HG03280 (cell line): ENCODE measurements around the gene M6PR.

ENCODE experiments used
- ATAC-seq: cut with Tn5 transposase; IDR thresholded peaks from one replicate; pipeline ENCODE4 v1.9.1; 2021; ENCODE audit warnings: mild to moderate bottlenecking, moderate library complexity; ENCODE audit not compliant: unreplicated experiment

Gene M6PR

DNA sequence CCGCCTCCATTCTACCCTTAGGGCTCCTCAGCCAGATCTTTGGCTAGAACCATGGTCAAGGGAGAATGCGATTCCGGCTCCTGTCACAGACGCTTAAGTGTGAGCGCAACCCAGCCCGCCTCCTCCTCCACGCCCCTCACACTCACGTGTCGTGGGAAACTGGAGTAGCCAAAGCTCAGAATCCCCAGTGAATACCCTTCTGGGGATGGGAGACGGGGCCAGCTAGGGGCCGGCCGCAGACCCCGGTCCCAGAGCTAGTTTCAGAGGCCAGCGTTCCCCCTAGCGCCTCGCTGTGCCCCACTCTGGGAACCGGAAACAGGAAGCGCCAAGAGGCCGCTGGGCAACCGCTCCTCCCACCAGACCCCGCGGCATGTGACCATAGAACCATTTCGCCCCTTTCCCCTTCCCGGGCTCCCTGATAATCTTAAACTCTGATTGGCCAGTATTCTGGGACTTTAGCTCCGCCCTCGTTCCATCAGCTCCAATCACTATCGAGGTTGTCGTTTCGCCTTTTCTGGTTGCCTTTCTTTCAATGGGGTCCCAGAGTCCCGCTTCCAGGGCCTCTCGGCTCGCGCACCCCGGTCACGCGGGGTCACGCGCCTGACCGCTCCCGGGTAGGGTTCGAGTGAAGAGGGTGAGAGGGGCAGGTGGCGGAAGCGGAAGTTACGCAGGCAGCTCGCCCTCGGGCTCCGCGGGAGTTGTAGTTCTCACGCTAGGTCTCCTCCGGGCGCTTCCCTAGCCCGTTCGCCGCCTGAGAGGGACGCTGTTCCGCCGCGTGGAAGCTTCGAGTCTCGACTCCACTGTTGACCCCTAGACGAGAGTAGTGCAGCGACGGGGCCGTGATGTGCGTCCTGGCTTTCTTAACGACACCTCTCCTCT, at the start of gene M6PR:
M6PR (minus strand) TSS at position 304 of the 879 bp plus-strand sequence. CDS start 3,241 bp downstream, outside the sequence.
- ATAC-seq = peak; percentile 85

DNA sequence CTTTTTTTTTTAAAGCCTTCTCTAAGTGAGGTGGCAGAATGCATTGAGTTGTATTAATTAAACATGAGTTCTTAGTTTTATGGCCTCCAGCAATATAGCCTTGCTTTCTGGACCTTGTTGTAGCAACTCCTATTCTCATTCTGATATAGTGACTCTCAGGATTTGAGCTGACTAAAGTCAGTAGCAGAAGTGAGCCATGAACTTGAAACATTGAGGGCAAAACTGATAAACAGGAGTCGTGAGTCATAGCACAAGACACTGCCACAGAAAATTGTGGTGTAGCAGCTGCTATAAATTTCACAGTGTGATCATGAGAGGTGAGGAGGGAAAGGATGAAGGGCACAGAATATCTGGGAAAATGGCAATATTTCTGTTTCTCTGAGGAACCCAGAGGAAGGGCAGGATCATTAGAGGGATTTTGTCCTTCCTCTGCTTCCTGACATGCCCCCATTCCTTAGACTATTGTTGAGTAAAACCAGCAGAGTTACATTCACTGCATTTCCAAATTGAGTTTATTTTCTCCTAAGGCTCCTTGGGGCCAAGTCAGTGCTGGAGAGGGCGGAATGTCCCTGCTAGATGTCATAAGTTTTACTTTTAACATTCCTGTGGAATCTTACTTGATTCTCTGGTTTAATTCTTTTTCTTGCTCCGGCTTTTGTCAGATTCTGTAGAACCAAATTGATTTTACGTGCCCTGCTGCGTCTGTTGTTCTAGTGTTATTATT, 47.4 kb upstream of the M6PR start:
- peak; percentile 94 for ATAC-seq

DNA sequence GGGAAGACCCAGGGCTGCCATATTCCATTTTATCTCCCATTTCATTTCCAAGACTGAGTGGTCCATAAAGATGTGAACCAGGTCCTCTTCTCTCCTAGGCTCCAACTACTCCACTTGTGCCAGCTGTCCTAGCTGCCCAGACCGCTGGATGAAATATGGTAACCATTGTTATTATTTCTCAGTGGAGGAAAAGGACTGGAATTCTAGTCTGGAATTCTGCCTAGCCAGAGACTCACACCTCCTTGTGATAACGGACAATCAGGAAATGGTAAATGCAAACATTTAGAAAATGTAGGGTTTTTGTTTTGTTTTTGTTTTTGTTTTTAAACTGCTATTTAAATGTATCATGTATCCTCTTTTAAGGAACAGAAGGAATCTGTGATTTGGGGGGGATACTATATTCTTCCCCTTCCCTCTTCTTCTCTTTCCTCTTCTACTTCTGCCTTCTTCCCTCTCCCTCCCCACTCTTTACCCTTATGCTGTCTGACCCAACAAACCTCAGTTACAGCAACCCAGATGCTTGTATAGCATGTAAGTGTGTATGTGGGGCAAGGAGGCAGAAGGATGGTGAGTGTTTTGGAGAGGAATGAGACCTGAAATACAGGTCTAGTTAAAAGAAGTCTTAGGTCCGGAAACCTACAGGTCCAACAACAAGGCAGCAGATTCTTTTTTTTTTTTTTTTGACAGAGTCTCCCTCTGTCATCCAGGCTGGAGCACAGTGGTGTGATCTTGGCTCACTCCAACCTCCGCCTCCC, 45.8 kb upstream of the M6PR start:
- ATAC-seq = no peak

DNA sequence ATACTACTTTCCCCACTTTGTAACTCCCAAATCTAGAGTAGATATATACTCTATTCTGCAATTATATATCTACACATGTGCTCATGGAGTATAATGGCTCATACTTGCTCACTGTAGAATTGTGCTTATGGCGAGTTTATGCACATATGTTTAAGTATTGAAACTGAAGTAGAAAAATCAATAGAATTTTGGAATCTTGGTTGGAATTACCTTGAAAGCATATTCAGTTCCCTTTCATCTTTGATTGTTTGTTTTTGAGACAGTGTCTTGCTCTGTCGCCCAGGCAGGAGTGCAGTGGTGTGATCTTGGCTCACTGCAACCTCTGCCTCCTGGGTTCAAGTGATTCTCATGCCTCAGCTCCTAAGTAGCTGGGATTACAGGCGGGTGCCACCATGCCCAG, 44.4 kb upstream of the M6PR start:
- no peak for ATAC-seq

DNA sequence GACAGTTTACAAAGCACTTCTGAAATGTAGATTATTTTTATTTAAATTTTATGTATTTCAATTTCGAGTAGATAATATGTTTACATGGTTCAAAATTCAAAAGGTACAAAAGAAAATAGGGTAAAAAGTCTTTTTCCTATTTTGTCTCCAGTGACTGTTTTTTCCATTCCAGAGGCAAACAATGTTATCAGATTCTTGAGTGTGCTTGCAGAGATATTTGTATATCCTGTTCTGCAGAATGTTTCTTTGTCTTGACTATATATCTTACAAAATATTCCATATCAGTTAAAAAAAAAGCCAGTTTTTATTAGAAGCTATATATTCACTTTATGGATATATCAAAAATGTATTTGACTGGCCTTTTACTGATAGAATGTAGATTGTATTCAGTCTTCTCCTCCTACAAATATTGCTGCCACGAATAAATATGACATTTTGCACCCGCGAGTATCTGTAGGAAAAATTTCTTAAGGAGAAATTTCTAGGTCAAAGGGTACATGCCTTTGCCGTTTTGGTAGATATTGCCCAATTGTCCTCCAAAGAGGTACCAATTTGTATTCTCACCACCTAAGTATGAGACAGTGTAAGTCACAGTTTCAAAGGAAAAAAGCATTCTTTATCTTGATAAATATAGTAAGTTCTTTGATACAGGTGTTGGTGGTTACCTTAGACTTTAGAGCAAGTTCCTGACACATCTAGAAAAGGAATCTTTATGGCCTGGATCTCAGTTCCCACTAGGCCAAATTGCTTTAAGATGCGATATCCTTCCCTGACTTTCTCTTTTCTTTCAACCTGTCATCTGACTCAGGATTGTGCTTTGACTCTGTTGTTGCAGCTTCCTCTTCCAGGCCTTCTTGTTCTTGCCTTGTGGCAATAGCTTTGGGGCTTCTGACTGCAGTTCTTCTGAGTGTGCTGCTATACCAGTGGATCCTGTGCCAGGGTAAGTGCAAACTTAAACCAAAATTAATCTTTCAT, 42.2 kb upstream of the M6PR start:
- no peak for ATAC-seq

DNA sequence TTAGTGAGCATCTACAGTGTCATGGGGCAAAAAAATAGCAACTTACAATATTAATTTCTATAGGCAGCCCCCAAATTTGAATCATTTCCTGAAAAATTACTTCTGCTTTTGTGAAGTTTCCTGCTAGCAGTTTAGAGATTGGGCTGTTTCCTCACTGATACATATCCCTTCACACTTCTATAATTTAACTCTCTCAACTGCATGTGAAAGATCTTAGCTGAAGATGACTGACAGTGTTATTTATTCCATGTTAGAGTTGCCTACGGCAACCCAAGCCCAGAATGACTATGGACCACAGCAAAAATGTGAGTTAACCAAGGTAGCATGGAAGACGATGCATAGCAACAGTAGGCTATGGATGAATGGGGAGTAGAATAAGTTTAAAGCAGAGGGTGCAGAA, 40.0 kb upstream of the M6PR start, which contains the start of gene KLRG1:
KLRG1 (plus strand) TSS at position 134 of the 400 bp plus-strand sequence; CDS start at position 224, 90 bp downstream.
- ATAC-seq = no peak

DNA sequence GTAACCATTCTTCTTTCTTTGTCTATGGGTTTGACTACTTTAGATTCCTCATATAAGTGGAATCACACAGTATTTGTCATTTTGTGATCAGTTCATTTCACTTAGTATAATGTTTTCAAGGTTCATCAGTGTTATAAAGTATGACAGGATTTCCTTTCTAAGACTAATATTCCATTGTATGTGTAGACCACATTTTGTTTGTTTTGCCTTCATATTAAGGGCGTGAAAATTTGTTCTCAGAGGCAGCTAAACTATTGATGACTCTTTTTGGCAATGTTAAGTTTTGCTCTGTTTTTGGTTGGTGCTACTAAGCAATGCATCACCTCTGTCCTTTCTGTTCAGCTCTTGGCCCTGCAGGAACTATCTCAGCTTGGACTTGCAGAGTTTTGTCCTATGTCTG, 38.2 kb upstream of the M6PR start:
- no peak for ATAC-seq

DNA sequence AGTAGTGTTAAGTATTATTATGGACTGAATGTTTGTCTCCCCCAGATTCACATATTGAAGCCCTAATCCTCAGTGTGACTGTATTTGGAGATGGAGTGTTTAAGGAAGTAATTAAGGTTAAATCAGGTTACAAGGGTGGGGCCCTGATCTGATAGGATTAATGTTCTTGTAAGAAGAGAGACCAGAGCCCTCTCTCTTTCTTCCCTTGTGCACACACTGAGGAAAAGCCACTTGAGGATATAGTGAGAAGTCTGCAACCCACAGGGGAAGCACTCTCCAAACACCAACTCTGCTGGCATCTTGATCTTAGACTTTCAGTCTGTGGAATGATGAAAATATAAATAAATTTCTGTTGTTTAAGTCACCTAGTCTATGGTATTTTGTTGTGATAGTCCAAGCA, 37.7 kb upstream of the M6PR start:
- no peak for ATAC-seq

DNA sequence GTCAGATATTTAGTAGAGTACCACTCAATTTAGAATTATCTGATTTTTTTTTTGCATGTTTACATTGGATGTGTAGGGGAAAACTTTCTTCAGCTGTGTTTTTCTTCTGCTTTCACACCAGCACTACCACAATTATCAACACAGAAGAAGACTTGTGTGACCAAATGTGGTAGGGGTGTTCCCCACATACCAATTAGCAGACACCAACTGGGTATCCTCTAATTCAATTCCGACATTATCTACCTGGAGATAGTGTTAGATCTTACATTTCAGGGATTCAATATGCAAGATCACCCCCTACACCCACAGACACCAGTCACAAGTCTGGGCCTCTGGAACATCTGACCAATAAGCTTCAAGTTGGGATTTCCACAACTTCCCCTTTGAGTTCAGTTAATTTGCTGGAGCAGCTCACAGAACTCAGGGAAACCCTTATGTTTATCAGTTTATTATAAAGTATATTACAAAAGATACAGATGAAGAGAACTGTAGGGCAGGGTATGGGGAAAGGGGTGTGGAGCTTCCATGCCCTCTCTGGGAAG, 35.8 kb upstream of the M6PR start:
- ATAC-seq = no peak

DNA sequence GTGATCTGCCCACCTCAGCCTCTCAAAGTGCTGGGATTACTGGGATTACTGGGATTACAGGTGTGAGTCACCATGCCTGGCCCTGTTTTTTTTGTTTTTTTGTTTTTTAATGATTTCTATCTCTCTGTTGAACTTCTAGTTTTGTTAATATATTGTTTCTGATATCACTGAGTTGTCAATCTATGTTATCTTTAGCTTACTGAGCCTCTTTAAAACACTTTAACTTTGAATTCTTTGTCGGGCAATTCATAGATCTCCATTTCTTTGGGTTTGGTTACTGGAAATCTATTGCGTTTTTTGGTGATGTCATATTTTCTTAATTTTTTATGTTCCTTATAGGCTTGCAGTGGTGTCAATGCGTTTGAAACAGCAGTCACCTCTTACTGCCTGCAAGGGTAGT, 30.7 kb upstream of the M6PR start:
- ATAC-seq = no peak

DNA sequence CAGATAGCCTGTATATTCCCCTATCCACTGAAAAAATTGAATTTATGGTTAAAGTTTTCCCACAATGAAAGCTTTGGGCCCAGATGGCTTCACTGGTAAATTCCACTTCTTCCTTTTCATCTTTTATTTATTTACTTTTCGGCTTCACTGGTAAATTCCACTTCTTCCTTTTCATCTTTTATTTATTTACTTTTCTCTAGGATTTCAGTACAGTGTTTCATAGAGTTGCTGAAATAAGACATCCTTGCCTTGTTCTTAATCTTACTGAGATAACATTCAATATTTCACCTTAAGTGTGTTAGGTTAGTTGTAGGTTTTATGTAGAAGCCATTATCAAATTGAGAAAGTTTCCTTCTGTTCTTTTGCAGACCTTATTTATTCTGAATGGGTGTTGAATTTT, 21.0 kb upstream of the M6PR start:
- no peak for ATAC-seq

DNA sequence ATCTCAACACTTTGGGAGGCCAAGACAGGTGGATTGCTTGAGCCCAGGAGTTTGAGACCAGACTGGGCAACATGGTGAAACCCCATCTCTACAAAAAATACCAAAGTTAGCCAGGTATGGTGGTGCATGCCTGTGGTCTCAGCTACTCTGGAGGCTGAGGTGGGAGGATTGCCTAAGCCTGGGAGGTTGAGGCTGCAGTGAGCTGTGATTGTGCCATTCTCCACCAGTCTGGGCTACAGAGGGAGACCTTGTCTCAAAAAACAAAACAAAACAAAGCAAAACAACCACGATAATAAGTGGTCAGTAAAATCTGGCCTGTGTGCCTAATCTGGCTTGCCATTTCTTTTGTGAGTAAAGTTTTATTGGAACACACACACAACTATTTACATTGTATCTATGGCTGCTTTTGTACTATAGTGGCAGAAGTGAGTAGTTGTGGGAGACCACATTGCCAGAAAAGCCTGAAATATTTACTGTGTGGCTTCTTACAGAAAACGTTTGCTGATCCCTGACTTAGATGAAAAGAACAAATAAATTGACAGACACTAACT, 20.5 kb upstream of the M6PR start:
- ATAC-seq = no peak

DNA sequence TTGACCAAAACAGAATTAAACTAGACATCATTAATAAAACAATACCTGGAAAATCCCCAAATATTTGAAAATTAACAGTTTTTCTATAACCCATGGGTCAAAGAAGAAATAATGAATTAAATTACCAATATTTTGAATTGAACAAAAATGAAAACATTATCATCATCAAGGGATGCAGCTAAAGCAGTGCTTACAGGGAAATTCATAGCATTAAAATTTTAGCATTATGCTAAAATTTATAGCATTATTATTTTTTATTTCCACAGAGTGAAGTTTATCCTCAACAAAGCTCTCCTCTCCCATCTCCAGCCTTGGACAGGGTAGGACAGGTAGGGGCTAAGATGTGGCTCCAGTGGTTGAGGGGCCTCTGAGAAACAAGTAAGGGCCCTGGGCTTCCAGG, 19.3 kb upstream of the M6PR start:
- ATAC-seq = no peak

DNA sequence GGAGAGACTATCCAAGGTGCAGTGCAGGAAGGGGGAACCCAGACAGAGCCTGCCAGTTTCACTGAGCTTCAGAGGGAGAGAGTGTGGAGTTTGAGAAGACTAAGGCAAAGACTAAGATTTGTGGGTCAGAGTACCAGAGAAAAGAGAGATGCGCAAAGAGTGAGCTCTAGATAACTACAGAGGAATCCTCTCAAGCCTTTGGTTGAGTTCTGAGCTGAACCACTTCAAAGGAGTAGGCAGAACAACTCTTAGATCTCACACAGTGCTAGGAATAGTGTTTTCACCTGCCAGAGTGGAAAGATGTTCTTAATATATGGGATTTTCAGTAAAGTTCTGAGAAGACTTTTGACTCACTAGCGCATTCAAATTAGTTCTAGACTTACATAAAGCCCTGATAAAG, 10.7 kb upstream of the M6PR start:
- ATAC-seq = no peak

DNA sequence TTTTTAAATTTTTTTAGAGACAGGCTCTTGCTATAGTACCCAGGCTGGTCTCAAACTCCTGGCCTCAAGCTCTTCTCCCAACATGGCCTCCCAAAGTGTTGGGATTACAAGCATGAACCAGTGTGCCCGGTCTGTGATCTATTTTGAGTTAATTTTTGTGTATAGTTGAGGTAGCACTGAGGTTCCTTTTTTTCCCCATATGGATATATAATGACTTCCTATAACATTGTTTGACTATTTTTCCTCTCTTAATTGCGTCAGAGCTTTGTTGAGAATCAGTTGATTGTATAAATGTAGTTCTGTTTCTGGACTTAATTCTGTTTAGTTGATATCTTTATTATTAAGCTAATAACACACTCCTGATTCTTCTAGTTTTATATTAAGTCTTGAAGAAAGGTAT, 8.6 kb upstream of the M6PR start:
- ATAC-seq = no peak

DNA sequence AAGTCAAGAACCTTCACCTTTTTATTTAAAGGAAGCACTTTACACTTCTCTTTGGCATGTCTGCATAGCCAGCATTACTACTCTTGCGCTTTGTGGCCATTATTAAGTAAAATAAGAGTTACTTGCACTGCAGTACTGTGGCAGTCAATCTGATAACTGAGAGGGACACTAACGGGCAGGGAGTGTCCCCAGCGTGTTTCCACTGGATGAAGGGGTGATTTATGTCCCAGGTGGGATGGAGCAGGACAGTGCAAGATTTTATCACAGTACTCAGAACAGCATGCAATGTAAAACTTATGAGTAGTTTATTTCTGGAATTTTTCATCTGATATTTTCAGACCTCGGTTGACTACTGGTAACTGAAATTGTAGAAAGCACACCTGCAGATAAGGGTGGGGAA, 8.1 kb upstream of the M6PR start:
- no peak for ATAC-seq

DNA sequence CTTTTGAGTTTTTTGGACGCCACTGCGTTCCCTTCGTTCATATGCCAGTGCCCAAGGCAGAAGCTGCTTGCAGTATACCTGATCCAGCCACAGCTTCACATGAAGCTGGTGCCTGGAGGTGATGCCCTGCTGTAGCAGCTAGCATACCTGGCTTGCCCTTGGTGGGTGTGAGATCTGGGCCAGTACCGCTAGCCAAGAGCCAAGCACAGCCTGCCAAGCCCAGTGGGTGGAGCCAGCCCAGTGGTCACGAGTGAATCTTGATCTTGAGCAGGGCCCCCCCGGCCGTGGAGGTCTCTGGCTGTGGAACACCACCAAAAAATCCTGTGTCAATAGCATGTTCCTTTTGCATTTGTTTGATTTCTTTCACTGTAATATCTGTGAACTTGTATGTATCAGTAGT, 7.3 kb upstream of the M6PR start:
- ATAC-seq = no peak

DNA sequence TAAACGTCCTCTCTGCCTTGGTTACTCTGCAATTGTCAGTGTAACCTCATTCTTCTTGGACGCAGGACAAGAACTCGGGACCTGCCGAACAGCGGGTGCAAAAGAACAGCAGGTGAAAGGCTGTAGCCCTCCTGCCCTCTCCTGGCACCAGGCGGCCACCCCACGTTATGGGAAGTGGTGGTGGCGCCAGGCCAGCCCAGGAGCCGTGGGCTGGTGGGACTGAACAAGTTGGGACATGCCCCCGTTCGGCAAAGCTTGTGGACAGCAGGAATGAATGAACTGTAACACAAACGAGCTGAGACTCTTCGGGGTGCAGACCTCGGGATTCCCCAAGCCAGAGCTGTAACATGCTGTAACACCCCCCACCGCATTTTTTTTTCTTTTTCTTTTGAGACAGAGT, 6.6 kb upstream of the M6PR start:
- no peak for ATAC-seq

DNA sequence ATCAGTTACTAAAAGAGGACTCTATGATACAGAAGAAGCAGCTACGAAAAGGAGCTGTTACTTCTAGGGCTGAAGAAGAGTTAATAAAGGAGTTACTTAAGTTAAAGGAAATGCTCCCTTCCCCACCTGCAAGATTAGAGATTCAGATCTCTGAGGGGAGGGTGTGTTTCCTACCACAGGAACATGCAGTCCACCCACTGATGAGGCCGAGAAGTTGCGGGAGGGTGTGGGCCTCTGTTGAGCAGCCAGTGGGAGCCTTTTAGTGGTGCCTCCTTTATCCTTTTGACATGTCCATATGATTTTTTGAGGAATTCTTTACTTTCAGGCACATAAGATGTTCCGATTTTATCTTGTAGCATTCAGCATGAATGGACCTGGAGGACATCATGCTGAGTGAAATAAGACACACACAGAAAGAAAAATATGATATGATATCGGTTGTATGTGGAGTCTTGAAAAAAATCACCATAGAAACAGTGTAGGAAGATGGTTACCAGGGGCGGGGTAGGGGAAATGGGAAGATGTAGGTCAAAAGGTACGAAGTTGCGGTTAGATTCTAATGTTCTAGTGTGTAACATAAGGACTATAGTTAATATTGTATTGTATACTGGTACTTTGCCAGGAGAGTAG, 4.4 kb upstream of the M6PR start:
- no peak for ATAC-seq
